Breast epithelium (tissue), 4 donors: Measurements from ENCODE around the gene EPO. TPM values are rescaled to one million over a fixed set of nuclear protein-coding genes. Genes with fewer than 3 reads are reported as not detected.
"Not testable (repeated sequence)": the region's sequence is repeated elsewhere in the genome, so short reads cannot be mapped to it uniquely, and the experiment has no call there.

Source experiments
- DNase-seq, 2 donors: peaks; one replicate each; pipeline ENCODE4 v3.0.0-alpha.2; 2019; ENCODE audit warnings: low spot score in 2 of 2
- H3K27ac ChIP-seq, 2 donors: fragments of 200-600 bp; sonication (generic) in 1 of 2; one replicate each; pipeline ENCODE4 v1.5.1; 2016 to 2019; ENCODE audit warnings: mild to moderate bottlenecking in 1 of 2
- H3K27me3 ChIP-seq, 2 donors: fragments of 200-600 bp; sonication (generic) in 1 of 2; one replicate each; pipeline versions ENCODE4 v1.5.1 to v1.6.0; 2017 to 2019; ENCODE audit warnings: control low read depth in 1 of 2, mild to moderate bottlenecking in 1 of 2
- H3K36me3 ChIP-seq: fragments of 200-600 bp; one replicate; pipeline ENCODE4 v1.5.1; 2019
- H3K4me1 ChIP-seq, 2 donors: fragments of 200-600 bp; sonication (generic); one replicate each; pipeline ENCODE4 v1.5.1; 2016 to 2019; ENCODE audit warnings: control low read depth in 1 of 2
- H3K4me3 ChIP-seq, 3 donors: fragments of 200-600 bp; sonication (generic); 1 replicate in 2 of 3; 2 replicates in 1 of 3; pipeline ENCODE4 v1.5.1; 2016 to 2019; ENCODE audit warnings: mild to moderate bottlenecking in 3 of 3, moderate library complexity in 2 of 3
- H3K9me3 ChIP-seq, 2 donors: fragments of 200-600 bp; sonication (generic) in 1 of 2; one replicate each; pipeline ENCODE4 v1.5.1; 2016 to 2019; ENCODE audit warnings: control low read depth in 1 of 2
- CTCF ChIP-seq, 3 donors: fragments of 450-650 bp; IDR thresholded peaks; one replicate each; pipeline ENCODE4 v1.5.1; 2016 to 2017; ENCODE audit warnings: antibody characterized with exemption in 3 of 3, mild to moderate bottlenecking in 3 of 3, moderate library complexity in 3 of 3
- POLR2A ChIP-seq: fragments of 450-650 bp; IDR thresholded peaks from one replicate; pipeline ENCODE4 v1.6.1; 2016; ENCODE audit warnings: antibody characterized with exemption, mild to moderate bottlenecking, moderate library complexity
- POLR2AphosphoS5 ChIP-seq, 3 donors: sonication (generic); formaldehyde crosslinking; IDR thresholded peaks; one replicate each; pipeline ENCODE4 v1.6.1; 2017; ENCODE audit warnings: antibody characterized with exemption in 3 of 3
- intact Hi-C: fragments of 100-400 bp; cut with DNase I; formaldehyde crosslinking; loops from one replicate; pipeline ENCODE4 v1.15.1; 2023; ENCODE audit warnings: low total_unique reads
- total RNA-seq, 3 donors: library from RNA; depleted of rRNA; stranded (reverse); fragments of >200 nt; gene quantifications; one replicate each; pipeline ENCODE4 v1.1.0, GENCODE V29; 2016

EPO gene
- total RNA-seq, 3 donors from 2014 or later = not detected

GRCh38 chr7:100694098-100694745 lies 26.0 kb upstream of the EPO start, which contains the start of gene GIGYF1:
Gene GIGYF1, minus strand, starts transcription at chr7:100694250. Its CDS starts 6,012 bp downstream, at chr7:100688238.
- H3K4me1 ChIP-seq = peaks cover 4 to 14% of the 10 kb centered on the region in 2 donors
- TF ChIP-seq POLR2AphosphoS5 (IDR thresholded peaks at IDR 0.05) = no peak
- no peak for TF ChIP-seq POLR2A
- TF ChIP-seq CTCF (IDR thresholded peaks at IDR 0.05) = no peak
- intact Hi-C loops = no loop called here
- no peaks in the 10 kb centered on the region for H3K9me3 ChIP-seq
- peak within 1 kb of the TSS; percentile 93 to 97 for H3K27ac ChIP-seq
- H3K27me3 ChIP-seq = no peaks in the 10 kb centered on the region
- DNase-seq = peak; percentile 67 to 68
- H3K4me3 ChIP-seq = peak within 1 kb of the TSS; percentile 95 to 100 (median 95)
- H3K36me3 ChIP-seq = no peaks in the 10 kb centered on the region

- H3K27ac ChIP-seq = no peak overlapping the region
- no peaks in the 10 kb centered on the region for H3K36me3 ChIP-seq
- no peaks in the 10 kb centered on the region for H3K27me3 ChIP-seq
- peaks cover 4 to 10% of the 10 kb centered on the region in 2 donors for H3K4me1 ChIP-seq
- H3K4me3 ChIP-seq = no peak overlapping the region
- no peaks in the 10 kb centered on the region for H3K9me3 ChIP-seq
- DNase-seq = no peak
- TF ChIP-seq CTCF (IDR thresholded peaks at IDR 0.05) = no peak
- TF ChIP-seq POLR2A = no peak
- intact Hi-C loops = no loop called here
These were observed 24.1 kb upstream of the EPO start for GRCh38 chr7:100696123-100696521.

DNA sequence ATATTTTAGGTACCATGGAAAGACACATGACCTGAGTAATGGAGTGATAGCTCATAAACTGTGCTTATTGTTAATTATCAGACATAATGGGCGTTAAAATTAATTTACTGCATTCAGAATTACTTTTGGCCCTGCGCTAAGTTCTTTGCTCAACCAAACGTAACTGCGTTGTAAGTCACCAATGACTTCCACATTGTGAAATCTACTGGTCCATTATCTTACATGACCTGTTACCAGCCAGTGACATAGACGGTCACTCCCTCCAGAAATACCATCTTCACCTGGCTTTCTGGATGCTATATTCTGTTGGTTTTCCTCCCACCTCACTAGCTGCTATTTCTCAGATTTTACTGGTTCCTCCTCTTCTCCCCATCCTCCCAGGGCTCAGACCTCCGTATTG lies 21.2 kb upstream of the EPO start:
- no peak overlapping the region for H3K27ac ChIP-seq
- no peak for DNase-seq
- TF ChIP-seq POLR2A (no peak), POLR2AphosphoS5 (IDR thresholded peaks at IDR 0.05) (no peak), CTCF (IDR thresholded peaks at IDR 0.05) (no peak)
- H3K27me3 ChIP-seq = no peaks in the 10 kb centered on the region
- no peaks in the 10 kb centered on the region for H3K4me1 ChIP-seq
- H3K4me3 ChIP-seq = no peak overlapping the region
- H3K36me3 ChIP-seq = no peaks in the 10 kb centered on the region
- H3K9me3 ChIP-seq = no peaks in the 10 kb centered on the region
- intact Hi-C loops = no loop called here

- intact Hi-C loops = loop anchor here (10.0 kb wide), 1 partner anchor 164 kb away; the partner anchor contains the start of gene TRIP6
These were observed 19.2 kb upstream of the EPO start for GRCh38 chr7:100701089-100701488.

DNA sequence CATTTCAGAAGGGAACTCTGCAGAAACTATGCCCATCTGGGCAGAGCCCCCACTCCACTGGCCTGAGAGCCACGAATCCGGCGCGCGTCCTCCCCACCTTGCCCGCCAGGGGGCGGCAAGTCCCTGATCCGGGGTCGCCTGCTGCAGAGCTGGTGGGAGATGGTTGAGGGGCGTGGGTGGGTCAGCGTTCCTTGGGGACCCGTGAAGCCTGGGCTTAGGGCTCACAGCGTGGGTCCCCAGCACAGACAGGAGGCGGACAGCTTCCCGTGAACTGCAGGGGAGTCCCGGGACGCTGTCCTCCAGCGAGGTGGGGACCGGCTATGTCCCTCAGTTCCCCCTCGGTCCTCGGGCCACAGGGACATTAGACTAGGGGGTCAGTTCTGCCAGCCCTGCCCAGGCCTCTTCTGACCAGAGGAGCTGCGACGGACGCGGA lies 14.9 kb upstream of the EPO start:
- H3K4me1 ChIP-seq = peaks cover 0 to 13% of the 10 kb centered on the region in 2 donors
- peak; percentile 58 to 73 for DNase-seq
- H3K36me3 ChIP-seq = no peaks in the 10 kb centered on the region
- intact Hi-C loops = loop anchor here (10.0 kb wide), 1 partner anchor 159 kb away; the partner anchor contains the start of gene TRIP6
- TF ChIP-seq POLR2A = no peak
- no peak for TF ChIP-seq POLR2AphosphoS5 (IDR thresholded peaks at IDR 0.05)
- TF ChIP-seq CTCF (IDR thresholded peaks at IDR 0.05) = peak; percentile 83 to 95 (median 88)
- peak overlapping the region; percentile 91 to 93 for H3K27ac ChIP-seq
- no peaks in the 10 kb centered on the region for H3K9me3 ChIP-seq
- H3K4me3 ChIP-seq = peak overlapping the region; percentile 65 to 87 (median 79)
- H3K27me3 ChIP-seq = no peaks in the 10 kb centered on the region

More at GRCh38 chr7:100701089-100701488, 19.2 kb upstream of the EPO start:
- not testable (repeated sequence) for H3K4me1 ChIP-seq, DNase-seq, H3K36me3 ChIP-seq, H3K27ac ChIP-seq, H3K4me3 ChIP-seq, H3K9me3 ChIP-seq, H3K27me3 ChIP-seq
